C4-2B (cell line): ENCODE results near the gene PRRT2.

Experiments used
- H3K27ac ChIP-seq: fragments of 450-650 bp; 2 replicates; pipeline ENCODE4 v1.5.1; 2017
- ZFX ChIP-seq: fragments of 450-650 bp; IDR thresholded peaks from 2 replicates; pipeline ENCODE4 v1.6.1; 2017
- TF ChIP-seq, protein P1 (sequence below): fragments of 450-650 bp; conservative IDR thresholded peaks from 2 replicates; pipeline ENCODE4 v1.5.1; 2017; ENCODE audit warnings: mild to moderate bottlenecking

PRRT2 gene

DNA sequence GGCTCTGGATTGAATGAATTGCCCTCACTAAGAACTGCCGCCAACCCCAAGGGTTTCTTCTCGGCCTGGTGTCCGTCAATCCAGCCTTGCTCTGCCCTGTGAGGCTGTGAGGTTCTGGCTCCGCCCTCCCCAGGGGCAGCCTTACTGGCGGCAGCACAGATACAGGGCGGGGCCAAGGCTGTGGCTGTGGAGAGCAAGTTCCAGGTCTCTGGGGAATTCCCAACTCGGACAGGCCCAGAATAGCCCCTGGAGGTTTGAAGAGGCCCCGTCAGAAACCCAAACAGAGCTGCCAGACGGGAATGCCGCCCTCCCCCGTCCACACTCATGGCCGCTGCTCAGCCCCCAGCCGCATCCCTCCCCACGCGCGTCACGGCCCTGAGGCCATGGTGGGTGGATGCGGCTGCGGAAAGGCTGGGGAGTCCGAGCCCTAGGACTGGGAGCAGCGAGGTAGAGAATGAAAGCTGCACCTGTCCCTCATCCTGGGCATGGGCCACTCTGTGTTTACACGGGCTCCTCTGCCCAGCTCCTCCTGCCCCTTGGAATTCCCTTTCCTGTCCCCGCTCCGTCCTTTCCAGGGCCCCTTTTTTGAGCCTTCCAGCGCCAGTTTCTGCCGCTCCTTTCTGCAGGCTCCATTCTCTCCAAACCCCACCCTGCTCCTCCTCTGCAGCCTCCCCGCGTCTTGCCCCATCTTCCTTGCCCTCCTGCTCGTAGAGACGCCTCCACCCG is 660 bp upstream of the PRRT2 start:
- TF ChIP-seq ZFX, result no peak
- peak overlapping the region; percentile 96 for H3K27ac ChIP-seq

DNA sequence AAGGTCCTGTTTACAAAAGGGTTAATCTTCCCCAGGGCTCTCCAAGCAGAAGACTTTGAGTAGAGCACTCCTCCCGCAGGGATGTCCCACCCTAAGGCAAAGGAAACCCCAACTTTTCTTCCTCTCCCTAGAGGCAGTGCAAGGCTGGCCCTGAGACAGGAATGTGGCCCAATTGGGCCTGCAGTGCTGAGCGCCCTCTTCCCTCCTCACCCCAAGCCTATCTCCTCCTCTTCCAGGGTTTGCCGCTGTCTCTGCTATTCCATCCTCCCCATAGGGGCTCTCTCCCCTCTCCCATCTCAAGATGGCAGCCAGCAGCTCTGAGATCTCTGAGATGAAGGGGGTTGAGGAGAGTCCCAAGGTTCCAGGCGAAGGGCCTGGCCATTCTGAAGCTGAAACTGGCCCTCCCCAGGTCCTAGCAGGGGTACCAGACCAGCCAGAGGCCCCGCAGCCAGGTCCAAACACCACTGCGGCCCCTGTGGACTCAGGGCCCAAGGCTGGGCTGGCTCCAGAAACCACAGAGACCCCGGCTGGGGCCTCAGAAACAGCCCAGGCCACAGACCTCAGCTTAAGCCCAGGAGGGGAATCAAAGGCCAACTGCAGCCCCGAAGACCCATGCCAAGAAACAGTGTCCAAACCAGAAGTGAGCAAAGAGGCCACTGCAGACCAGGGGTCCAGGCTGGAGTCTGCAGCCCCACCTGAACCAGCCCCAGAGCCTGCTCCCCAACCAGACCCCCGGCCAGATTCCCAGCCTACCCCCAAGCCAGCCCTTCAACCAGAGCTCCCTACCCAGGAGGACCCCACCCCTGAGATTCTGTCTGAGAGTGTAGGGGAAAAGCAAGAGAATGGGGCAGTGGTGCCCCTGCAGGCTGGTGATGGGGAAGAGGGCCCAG is 1.0 kb downstream of the PRRT2 start:
- no peak for TF ChIP-seq ZFX
- TF ChIP-seq, protein P1, sequence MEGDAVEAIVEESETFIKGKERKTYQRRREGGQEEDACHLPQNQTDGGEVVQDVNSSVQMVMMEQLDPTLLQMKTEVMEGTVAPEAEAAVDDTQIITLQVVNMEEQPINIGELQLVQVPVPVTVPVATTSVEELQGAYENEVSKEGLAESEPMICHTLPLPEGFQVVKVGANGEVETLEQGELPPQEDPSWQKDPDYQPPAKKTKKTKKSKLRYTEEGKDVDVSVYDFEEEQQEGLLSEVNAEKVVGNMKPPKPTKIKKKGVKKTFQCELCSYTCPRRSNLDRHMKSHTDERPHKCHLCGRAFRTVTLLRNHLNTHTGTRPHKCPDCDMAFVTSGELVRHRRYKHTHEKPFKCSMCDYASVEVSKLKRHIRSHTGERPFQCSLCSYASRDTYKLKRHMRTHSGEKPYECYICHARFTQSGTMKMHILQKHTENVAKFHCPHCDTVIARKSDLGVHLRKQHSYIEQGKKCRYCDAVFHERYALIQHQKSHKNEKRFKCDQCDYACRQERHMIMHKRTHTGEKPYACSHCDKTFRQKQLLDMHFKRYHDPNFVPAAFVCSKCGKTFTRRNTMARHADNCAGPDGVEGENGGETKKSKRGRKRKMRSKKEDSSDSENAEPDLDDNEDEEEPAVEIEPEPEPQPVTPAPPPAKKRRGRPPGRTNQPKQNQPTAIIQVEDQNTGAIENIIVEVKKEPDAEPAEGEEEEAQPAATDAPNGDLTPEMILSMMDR, result no peak
- H3K27ac ChIP-seq, result no peak overlapping the region

DNA sequence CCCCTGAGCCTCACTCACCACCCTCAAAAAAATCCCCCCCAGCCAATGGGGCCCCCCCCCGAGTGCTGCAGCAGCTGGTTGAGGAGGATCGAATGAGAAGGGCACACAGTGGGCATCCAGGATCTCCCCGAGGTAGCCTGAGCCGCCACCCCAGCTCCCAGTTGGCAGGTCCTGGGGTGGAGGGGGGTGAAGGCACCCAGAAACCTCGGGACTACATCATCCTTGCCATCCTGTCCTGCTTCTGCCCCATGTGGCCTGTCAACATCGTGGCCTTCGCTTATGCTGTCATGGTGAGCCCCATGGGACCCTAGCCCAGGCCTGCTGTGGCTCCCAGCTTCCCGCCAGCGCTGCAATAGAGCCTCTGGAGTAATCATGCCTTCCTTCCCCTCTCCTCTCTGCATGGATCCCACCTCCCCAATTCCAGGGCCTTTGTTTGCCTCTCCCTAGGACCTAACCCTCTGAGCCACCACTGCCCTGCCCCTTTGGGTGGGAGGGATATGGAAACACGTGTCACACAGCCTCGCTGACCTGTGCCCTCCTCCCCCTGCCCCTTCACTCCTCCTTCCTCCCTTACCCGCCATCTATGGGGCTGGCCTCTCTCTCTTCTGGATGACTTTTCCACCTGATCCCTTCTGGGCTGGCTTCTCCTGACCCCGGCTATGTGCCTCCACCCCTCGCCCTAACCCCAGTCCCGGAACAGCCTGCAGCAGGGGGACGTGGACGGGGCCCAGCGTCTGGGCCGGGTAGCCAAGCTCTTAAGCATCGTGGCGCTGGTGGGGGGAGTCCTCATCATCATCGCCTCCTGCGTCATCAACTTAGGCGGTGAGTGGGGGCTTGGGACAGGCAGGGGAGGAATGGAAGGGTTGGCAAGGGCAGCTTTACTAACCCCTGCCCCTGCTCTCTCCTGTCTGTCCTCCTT is 1.9 kb downstream of the PRRT2 start:
- H3K27ac ChIP-seq, result peak overlapping the region; percentile 96
- TF ChIP-seq, protein P1, result no peak
- TF ChIP-seq ZFX, result no peak

DNA sequence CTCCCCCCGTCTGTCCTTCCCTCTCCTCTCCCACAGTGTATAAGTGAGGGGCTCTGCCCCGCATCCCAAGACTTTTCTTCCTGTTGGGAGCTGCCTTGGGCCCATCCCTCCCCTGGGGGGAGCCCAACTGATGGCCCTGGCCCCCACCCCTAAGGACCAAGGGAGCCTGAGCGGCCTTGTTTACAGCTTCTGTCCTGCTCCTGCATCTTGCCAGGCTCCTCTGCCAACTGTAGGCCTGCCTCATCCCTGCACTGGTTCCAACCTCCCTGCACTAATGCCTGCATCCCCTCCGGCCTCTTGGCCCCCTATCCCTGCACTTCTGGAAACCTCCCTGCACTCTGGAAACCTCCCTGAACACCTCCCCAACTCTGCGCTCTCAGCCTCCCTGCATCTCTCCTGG is 2.6 kb downstream of the PRRT2 start:
- peak overlapping the region; percentile 96 for H3K27ac ChIP-seq
- TF ChIP-seq, protein P1, result no peak
- TF ChIP-seq ZFX, result no peak

DNA sequence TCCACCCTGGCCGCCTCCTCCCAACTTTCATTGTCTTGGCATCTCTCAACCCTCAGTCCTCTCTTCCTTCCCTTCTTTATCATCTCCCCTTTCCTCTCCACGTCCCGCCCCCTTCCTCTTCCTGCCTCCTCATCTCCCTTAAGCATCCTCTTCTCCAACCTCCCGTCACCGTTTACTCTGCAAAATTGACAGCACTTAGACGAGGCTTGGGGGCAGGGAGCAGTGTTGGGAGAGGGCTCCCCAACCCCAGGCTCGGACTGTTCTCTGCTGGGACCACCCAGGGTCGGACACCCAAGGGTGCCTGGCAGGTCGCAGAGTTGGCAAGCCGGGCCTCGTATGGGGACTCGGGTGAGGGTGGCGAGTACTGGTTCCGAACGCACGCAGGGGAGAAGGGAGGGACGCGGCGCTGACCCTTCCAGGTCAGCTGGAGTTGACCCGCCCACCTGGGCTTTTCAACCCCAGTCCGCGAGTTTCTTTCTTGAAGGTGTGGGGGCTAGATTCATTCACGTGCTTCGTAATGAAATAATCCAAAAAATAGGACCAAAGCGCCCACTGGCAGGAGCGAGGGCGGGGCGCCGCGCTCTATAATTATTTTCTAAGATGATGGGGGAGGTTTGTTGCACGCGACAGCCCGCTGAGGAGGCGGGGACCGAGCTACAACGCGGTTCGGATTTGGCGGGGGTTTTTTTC is 3.2 kb downstream of the PRRT2 start:
- TF ChIP-seq, protein P1, result no peak
- no peak for TF ChIP-seq ZFX
- peak overlapping the region; percentile 96 for H3K27ac ChIP-seq

DNA sequence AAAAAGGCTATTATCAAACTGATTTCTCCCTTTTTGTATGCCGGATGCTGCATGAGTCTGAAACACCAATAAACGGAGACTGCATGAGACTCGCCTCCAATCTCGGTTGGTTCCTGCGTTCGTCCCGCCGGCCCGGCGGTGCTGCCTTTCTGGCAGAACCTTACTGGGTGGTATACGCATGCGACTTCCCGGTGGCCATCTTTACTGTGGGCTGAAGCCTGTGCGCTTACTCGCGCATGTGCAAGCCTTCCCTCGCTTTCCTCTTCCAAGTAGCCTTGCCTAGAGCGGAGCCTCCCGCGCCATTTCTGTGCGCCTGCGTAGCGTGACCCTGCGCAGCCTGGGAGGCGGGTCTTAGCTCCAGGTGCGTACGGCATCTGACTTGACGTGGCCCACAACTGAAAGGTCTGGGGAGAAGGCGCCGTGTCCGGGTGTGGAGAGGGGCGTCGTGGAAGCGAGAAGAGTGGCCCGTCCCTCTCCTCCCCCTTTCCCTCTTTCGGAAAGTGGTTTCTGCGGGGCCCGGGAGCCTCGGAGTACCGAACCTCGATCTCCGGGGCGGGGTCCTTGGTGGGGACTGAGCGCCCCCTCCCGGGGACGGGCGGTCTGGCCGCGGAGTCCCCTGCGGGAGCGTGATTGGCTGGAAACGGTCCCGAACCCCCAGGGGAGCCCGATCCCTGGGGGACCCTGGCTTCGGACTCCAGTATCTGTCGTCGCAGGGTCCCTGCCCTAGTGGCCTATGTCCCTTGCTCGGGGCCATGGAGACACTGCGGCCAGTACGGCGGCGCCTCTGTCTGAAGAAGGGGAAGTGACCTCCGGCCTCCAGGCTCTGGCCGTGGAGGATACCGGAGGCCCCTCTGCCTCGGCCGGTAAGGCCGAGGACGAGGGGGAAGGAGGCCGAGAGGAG is 4.0 kb downstream of the PRRT2 start, which contains the start of gene PAGR1:
Gene PAGR1, plus strand, starts transcription at position 360 of the 901 bp plus-strand sequence. Its CDS starts 374 bp downstream, at position 734.
- peak within 1 kb of the TSS; percentile 96 for H3K27ac ChIP-seq
- TF ChIP-seq, protein P1, result peak; percentile 97
- 0 out of 2 replicates have a peak, but pooled peaks have one; percentile 35 for TF ChIP-seq ZFX
